Neural progenitor cell (in vitro differentiated cells): Measurements from ENCODE around the gene GNAI3.

Experiments used
- EZH2 ChIP-seq: fragments of 200-600 bp; sonication (generic); IDR thresholded peaks from 2 replicates; pipeline ENCODE4 v1.6.1; 2017; ENCODE audit warnings: antibody characterized with exemption, mild to moderate bottlenecking, moderate library complexity
- TF ChIP-seq, protein P1 (sequence below): fragments of 200-600 bp; sonication (generic); IDR thresholded peaks from 2 replicates; pipeline ENCODE4 v1.5.1; 2017; ENCODE audit warnings: antibody characterized with exemption, mild to moderate bottlenecking

DNA sequence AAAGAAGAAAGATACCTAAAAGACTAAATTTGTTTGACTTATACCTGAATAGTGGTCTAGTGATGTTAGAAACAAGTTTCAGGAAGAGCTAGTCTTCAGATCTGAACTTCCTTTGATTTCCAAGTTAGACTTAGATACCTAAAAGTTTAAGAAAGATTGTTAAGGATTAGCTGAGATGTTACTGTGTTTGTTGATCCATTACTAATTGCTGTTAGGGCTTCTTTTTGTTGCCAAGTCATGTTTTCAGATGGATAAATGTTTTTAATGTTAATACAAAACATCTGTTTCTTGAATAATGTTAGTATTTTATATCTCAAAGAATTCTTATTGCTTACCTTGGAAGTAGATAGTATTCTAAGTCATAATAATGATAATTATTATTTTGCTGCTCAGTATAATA, 11.6 kb downstream of the GNAI3 start:
- TF ChIP-seq, protein P1, sequence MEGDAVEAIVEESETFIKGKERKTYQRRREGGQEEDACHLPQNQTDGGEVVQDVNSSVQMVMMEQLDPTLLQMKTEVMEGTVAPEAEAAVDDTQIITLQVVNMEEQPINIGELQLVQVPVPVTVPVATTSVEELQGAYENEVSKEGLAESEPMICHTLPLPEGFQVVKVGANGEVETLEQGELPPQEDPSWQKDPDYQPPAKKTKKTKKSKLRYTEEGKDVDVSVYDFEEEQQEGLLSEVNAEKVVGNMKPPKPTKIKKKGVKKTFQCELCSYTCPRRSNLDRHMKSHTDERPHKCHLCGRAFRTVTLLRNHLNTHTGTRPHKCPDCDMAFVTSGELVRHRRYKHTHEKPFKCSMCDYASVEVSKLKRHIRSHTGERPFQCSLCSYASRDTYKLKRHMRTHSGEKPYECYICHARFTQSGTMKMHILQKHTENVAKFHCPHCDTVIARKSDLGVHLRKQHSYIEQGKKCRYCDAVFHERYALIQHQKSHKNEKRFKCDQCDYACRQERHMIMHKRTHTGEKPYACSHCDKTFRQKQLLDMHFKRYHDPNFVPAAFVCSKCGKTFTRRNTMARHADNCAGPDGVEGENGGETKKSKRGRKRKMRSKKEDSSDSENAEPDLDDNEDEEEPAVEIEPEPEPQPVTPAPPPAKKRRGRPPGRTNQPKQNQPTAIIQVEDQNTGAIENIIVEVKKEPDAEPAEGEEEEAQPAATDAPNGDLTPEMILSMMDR = no peak
- TF ChIP-seq EZH2 = no peak
